Osteoblast (primary cell): ENCODE results near the gene ANKRD55. TPM values are rescaled to one million over a fixed set of nuclear protein-coding genes. Genes with fewer than 3 reads are reported as not detected.

ENCODE experiments used
- DNase-seq: peaks from one replicate; pipeline ENCODE4 v3.0.0; 2011; ENCODE audit warnings: low spot score, mixed read lengths; ENCODE audit not compliant: insufficient read length; ENCODE audit errors: missing footprints
- H2AFZ ChIP-seq: 2 replicates; pipeline ENCODE4 v1.6.0; 2011; ENCODE audit warnings: mild to moderate bottlenecking, low read length
- H3K27ac ChIP-seq: 2 replicates; pipeline ENCODE4 v1.5.1; 2011; ENCODE audit warnings: mild to moderate bottlenecking, low read depth, low read length, moderate library complexity
- H3K27me3 ChIP-seq: 2 replicates; pipeline ENCODE4 v1.6.0; 2012; ENCODE audit warnings: mild to moderate bottlenecking, control low read depth, inconsistent platforms, low read length, moderate library complexity; ENCODE audit not compliant: insufficient read depth
- H3K36me3 ChIP-seq: 2 replicates; pipeline ENCODE4 v1.5.1; 2011; ENCODE audit warnings: mild to moderate bottlenecking, low read length, control low read depth, moderate library complexity; ENCODE audit not compliant: insufficient read depth
- H3K4me1 ChIP-seq: 2 replicates; pipeline ENCODE4 v1.5.1; 2011; ENCODE audit warnings: mild to moderate bottlenecking, low read length, control low read depth, moderate library complexity; ENCODE audit not compliant: insufficient read depth
- H3K4me2 ChIP-seq: 2 replicates; pipeline ENCODE4 v1.6.0; 2011; ENCODE audit warnings: mild to moderate bottlenecking, low read length; ENCODE audit not compliant: insufficient read depth
- H3K4me3 ChIP-seq: fragments of 200-600 bp; sonication (generic); 3 replicates; pipeline ENCODE4 v1.5.1; 2012; ENCODE audit warnings: mild to moderate bottlenecking, low read length, inconsistent platforms; ENCODE audit not compliant: insufficient read depth
- H3K79me2 ChIP-seq: 2 replicates; pipeline ENCODE4 v1.6.0; 2012; ENCODE audit warnings: mild to moderate bottlenecking, low read length, control low read depth, inconsistent platforms; ENCODE audit not compliant: insufficient read depth
- H3K9me3 ChIP-seq: 2 replicates; pipeline ENCODE4 v1.5.1; 2011; ENCODE audit warnings: low read depth, low read length, control low read depth
- H4K20me1 ChIP-seq: 2 replicates; pipeline ENCODE4 v1.6.0; 2012; ENCODE audit warnings: mild to moderate bottlenecking, low read length, control low read depth; ENCODE audit not compliant: insufficient read depth
- total RNA-seq: library from RNA; depleted of rRNA; stranded (reverse); fragments of >200 nt; gene quantifications from 2 replicates; pipeline ENCODE4 v1.2.3, GENCODE V29; 2012
- TF ChIP-seq, protein P1 (sequence below): IDR thresholded peaks from 2 replicates; pipeline ENCODE4 v1.5.1; 2011; ENCODE audit warnings: mild to moderate bottlenecking, low read depth, low read length, moderate library complexity; ENCODE audit errors: extremely low read depth

ANKRD55 gene
- total RNA-seq, 1 donor: not detected

GRCh38 chr5:56147659-56148230 is 85.4 kb downstream of the ANKRD55 start:
- Histone ChIP-seq H3K27ac (no peak overlapping the region), H3K4me1 (peaks cover 5% of the 10 kb centered on the region), H3K4me3 (no peak overlapping the region), H3K27me3 (no peaks in the 10 kb centered on the region), H3K36me3 (no peaks in the 10 kb centered on the region), H3K9me3 (no peaks in the 10 kb centered on the region), H3K79me2 (no peaks in the 10 kb centered on the region), H3K4me2 (no peak overlapping the region), H2AFZ (no peak overlapping the region), H4K20me1 (no peaks in the 10 kb centered on the region)
- no peak for DNase-seq
- TF ChIP-seq, protein P1, sequence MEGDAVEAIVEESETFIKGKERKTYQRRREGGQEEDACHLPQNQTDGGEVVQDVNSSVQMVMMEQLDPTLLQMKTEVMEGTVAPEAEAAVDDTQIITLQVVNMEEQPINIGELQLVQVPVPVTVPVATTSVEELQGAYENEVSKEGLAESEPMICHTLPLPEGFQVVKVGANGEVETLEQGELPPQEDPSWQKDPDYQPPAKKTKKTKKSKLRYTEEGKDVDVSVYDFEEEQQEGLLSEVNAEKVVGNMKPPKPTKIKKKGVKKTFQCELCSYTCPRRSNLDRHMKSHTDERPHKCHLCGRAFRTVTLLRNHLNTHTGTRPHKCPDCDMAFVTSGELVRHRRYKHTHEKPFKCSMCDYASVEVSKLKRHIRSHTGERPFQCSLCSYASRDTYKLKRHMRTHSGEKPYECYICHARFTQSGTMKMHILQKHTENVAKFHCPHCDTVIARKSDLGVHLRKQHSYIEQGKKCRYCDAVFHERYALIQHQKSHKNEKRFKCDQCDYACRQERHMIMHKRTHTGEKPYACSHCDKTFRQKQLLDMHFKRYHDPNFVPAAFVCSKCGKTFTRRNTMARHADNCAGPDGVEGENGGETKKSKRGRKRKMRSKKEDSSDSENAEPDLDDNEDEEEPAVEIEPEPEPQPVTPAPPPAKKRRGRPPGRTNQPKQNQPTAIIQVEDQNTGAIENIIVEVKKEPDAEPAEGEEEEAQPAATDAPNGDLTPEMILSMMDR: no peak

- Histone ChIP-seq H3K9me3 (no peaks in the 10 kb centered on the region), H3K36me3 (no peaks in the 10 kb centered on the region), H4K20me1 (no peaks in the 10 kb centered on the region), H3K4me1 (peaks cover under 1% of the 10 kb centered on the region), H3K4me3 (no peak overlapping the region), H3K27ac (no peak overlapping the region), H3K79me2 (no peaks in the 10 kb centered on the region), H3K4me2 (no peak overlapping the region), H3K27me3 (no peaks in the 10 kb centered on the region), H2AFZ (no peak overlapping the region)
- DNase-seq: no peak
- TF ChIP-seq, protein P1: no peak
Measured at GRCh38 chr5:56147106-56147505, 86.0 kb downstream of the ANKRD55 start.

DNA sequence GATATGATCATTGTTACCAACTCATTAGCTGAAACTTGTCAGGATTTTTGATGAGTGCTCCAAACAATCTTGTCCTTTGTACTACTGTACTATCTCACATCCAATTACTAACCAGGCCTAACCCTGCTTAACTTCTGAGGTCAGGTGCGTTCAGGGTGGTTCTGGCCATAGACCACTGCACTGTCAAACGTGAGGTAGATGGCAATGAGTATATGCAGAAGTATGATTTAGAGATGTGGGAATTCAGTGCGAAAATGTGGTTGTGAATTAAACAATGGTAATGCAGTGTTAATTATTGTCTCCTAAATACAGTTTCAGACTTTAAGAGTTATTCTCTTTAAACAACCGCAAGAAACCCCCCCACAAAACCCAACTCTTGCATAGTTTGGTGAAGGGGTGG is 86.5 kb downstream of the ANKRD55 start:
- H3K4me3 ChIP-seq: no peak overlapping the region
- no peak overlapping the region for H3K4me2 ChIP-seq
- TF ChIP-seq, protein P1: no peak
- H4K20me1 ChIP-seq: no peaks in the 10 kb centered on the region
- H2AFZ ChIP-seq: no peak overlapping the region
- H3K4me1 ChIP-seq: no peaks in the 10 kb centered on the region
- H3K79me2 ChIP-seq: no peaks in the 10 kb centered on the region
- H3K9me3 ChIP-seq: no peaks in the 10 kb centered on the region
- H3K36me3 ChIP-seq: no peaks in the 10 kb centered on the region
- DNase-seq: no peak
- H3K27me3 ChIP-seq: no peaks in the 10 kb centered on the region
- H3K27ac ChIP-seq: no peak overlapping the region

DNA sequence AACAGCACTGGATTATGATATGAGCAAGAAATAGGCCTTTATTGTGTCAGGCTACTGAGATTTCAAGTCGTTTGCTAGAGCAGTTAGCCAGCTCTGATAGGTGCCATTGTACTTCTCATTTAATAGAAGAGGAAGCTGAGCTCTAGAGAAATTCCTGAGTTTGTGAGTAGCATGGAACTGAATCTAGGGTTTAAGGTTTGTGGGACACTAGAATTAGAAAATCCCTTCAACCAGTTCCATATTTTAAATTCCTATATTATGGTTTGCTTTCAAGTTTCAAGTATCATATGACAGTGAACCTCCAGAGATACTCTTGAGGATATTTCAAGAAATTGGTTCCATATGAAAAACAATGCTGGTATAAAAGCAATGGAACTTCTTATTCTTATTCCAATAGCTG is 87.6 kb downstream of the ANKRD55 start:
- Histone ChIP-seq H3K9me3 (no peaks in the 10 kb centered on the region), H3K36me3 (no peaks in the 10 kb centered on the region), H3K79me2 (no peaks in the 10 kb centered on the region), H3K4me2 (no peak overlapping the region), H3K4me3 (no peak overlapping the region), H3K27me3 (no peaks in the 10 kb centered on the region), H3K4me1 (no peaks in the 10 kb centered on the region), H2AFZ (no peak overlapping the region), H4K20me1 (no peaks in the 10 kb centered on the region), H3K27ac (no peak overlapping the region)
- TF ChIP-seq, protein P1: no peak
- no peak for DNase-seq
